NCI-H187 treated with DMSO at 0.1 percent for 48 hours (cell line): ENCODE measurements around the gene MRPS27.
"Not testable (repeated sequence)": the region's sequence is repeated elsewhere in the genome, so short reads cannot be mapped to it uniquely, and the experiment has no call there.

Experiments
- DNase-seq: peaks from one replicate; lab custom pipeline; 2025; lab: John Stamatoyannopoulos, UW

Gene MRPS27

DNA sequence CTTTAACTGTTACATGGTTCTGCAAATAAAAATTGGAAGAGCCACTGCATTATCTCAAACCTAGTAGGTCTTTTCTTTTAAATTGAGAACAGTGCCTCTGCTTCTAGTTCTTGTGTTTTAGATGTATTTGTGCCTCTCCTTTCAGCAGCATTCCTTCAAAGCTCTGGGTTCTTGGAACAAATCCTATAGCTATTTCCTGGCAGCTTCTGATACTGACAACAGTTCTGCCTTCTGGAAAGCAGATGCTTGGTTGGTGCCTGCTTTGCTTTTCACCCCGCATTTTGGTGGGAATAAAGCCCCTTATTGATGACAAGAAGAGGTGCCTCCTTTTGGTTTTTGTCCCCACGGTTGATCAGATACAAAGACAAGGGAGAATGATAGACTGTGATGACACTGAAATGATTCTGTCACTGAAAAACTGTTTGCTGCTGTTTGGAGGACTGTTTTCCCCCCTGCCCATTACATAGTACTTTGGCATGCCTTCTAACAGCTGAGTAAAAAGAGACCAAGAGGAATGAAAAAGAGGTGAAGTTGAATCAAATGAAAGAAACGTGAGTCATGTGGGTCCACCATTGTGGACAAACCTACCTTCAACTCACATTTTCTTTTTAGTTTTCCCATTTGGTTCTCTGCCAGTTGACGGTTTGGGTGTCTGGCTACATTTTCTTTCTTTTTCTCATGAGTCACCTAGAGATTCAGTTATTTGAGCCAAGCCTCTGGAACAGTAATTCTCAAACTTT is 5.7 kb upstream of the MRPS27 start:
- DNase-seq, result no peak

DNA sequence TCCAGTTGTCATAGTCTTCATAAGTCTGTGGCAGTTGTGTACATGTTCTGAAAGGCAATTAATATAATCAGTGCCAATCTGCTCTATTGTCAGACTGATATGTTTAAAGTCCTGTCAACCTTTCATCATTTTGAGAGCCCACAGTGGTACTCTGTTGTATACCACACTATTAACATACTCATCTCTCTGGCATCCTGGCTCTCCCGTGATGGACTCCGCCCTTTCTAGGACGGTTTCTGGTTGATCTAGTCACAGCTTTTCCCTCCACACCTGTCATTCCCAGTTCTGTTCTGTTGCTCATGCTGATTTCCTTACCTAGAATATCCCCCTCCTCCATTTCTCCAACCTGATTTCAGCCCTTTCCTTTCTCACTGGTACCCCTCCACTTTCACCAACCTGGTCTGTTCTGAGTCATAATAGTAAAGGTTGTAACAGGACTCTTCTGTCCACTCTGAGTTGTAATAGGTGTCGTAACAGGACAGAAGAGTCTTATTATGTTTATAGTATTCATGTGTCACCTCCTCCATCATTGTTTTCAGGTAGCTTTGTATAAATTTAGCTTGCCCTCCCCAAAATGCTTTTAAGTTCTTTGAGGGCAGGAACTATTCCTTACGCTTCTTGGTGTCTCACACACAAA is 4.3 kb upstream of the MRPS27 start:
- no peak for DNase-seq

GRCh38 chr5:72319435-72319975 is 535 bp downstream of the MRPS27 start:
- DNase-seq, result not testable (repeated sequence)

- no peak for DNase-seq
Observed at GRCh38 chr5:72314571-72315172, 5.4 kb downstream of the MRPS27 start.

DNA sequence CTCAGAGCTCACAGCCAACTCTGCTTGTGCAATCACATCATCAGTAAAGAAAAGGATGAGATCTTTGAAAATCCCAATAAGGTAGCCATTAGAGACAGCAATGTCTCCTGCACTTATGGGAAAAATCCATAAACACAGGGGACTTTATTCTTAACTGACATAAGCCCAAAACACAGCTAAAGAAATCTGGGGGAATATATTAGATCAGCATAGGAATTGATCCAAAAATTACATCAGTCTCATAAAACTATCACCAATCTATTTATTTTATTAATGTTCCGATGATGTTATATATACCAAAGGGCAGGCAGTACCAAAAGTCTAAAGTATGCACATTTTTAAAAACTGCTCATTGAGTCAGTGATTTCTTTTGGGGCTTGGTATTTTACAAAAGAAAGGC is 6.9 kb downstream of the MRPS27 start:
- no peak for DNase-seq

DNA sequence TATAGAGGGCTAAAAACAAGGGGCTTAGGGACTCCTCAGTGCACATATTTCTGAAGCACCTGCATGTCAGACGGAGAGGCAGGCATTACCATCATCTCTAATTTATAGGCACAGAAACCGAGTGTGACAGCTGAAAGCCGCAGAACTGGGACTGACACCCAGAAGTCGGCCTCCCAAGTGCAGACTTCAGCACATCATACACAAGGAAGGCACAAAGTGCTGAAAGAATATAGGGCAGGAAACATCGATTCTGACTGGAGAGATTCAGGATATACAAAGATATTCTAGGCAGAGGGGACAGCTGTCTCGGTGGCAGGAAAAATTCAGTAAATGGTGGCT is 11.2 kb downstream of the MRPS27 start:
- no peak for DNase-seq

DNA sequence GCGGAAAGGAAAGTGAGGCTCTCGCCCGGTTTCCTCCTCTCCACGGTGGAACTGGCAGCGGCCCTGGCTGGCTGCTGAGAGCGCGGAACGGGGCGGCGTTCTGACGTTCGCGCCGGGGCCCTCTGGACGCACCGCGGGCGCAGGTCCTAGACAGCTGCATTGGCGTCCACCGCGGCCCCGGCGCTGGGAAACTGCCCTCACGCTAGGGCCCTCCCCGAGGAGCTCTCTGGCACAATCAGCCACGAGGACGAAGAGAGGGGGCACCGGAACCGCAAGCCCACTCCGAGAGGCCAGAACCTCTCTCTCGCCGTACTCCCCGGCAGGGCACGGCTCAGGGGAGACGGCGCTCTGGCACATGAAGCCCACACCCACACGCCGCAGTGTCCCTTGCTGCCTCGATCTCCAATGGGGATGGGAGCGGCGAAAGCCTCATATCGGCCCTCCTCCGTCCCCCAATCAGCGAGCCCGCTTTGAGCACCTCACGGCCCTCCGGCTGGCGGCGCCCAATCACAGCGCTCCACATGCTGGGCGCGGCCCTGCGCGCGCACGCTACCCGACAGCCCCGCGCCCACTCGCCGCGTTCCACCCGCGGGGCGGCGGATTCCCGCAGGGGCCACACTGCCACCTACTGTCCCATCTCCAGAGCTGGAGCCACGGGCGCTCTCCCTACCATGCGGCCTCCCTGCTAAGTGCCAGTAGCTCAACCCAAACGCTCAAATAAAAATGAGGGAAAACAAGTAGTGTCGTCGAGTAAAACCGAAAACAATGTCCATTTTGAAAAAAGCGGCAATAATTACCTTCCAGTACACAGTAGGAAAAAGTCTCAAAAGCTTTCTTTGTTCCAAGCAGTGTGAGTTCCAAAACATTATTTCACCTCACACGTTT is 11.8 kb downstream of the MRPS27 start:
- DNase-seq, result peak; percentile 53

DNA sequence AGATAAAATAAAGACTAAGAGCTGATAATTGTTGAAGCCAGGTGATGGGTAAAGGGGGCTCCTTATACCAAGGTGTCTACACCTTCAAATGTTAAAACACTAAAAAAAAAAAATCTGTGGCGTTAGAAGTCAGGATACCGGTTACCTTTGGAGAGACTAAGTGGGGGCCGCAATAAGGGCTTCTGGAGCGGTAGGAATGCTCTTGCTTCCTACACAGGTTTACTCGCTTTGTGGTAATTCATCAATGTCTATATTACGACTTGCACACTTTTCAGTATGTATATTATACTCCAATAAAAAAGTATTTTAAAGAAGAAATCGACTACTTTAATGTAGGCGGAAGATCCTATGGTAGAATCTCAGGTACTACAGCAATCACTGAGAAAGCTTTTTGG is 12.5 kb downstream of the MRPS27 start:
- DNase-seq, result no peak

DNA sequence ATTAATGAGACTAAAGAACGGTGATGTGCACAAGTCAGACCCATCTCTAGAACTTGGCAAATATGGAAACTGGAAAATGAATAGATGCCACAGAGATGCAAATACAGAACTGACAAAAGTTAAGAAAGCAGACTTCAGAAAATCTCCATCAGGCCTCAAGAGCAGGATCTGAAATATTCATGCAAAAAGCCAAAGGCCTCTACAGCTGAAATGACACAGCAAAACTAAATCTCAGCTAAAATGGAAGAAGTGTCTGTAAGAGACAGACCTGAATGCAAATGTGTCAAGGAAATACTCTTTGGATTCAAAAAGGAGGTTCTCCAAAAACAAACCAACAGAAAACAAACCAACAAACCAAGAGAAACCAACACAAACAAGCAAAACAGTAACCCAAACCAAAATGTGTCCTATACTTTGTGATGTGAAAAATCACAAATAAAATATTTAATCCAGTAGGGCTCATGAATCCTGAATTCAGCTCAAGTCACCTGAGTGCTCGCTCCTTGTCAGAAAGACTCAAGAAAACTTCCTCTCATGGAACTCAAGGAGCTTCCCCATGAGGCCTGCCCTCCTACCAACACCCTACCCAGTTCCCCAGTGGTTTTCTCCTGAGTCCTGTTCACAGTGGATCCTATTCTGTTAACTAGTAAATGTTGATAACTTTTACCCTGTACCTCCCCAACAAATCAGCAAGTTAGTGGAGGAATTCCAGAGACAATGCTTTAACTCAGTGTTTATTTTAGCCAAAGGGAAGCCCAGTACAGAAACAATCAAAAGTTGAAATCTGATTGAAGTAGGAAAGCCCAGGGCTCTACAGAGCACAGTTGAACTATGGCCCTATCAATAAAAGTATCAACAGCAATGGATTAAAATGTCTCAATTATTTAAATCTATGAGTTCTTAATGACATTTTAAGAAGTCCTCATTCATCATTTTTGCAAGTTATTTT is 14.6 kb downstream of the MRPS27 start:
- no peak for DNase-seq

DNA sequence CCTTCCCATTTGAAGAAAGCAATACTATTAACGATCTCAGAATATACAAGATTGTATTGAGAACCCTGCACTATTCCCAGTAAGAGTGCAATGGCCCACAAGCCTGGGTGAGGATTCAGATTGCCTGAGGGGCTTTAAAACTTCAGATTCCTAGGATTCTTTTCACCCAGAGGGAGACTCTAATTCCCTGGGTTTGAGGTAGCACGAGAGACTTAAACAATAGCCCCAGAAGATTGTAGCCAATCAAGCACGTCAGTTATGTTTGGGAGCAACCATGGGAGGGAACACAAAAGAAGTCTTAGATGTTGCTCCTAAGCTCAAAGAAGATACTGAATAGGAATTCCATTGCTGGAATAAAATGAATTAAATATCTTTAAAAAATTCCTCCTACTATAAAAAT is 17.9 kb downstream of the MRPS27 start:
- no peak for DNase-seq

GRCh38 chr5:72301557-72301956 is 18.5 kb downstream of the MRPS27 start:
- DNase-seq, result no peak

GRCh38 chr5:72300590-72301339 is 19.3 kb downstream of the MRPS27 start:
- no peak for DNase-seq

GRCh38 chr5:72298711-72299110 is 21.3 kb downstream of the MRPS27 start:
- DNase-seq, result no peak

DNA sequence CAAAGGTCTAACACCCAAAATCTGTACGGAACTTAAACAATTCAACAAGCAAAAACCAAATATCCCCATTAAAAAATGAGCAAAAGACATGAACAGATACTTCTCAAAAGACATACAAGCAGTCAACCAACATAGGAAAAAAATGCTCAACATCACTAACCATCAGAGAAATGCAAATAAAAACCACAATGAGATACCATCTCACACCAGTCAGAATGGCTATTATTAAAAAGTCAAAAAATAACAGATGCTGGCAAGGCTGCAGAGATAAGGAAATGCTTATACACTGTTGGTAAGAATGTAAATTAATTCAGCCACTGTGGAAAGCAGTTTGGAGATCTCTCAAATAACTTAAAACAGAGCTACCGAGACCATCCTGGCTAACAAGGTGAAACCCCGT is 21.9 kb downstream of the MRPS27 start:
- DNase-seq, result not testable (repeated sequence)

- no peak for DNase-seq
Observed at GRCh38 chr5:72296256-72296655, 23.8 kb downstream of the MRPS27 start.

DNA sequence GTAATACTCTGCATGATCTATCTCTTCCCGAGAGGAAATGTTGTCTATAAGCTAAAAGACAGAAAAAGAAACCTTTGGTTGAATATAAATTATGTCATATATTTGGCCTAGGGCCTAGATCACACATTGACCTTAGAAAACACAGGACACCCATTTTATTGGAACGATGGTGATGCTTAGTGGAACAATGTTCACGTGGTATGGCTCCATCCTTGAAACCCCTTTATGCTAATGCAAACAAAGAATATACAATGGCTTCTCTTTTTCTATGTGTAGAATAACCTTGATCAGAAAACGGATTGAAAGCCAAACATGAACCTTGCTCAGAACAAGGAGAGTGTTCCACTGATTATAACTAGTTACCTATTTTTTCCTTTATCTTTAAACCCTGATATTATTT is 24.5 kb downstream of the MRPS27 start:
- no peak for DNase-seq

DNA sequence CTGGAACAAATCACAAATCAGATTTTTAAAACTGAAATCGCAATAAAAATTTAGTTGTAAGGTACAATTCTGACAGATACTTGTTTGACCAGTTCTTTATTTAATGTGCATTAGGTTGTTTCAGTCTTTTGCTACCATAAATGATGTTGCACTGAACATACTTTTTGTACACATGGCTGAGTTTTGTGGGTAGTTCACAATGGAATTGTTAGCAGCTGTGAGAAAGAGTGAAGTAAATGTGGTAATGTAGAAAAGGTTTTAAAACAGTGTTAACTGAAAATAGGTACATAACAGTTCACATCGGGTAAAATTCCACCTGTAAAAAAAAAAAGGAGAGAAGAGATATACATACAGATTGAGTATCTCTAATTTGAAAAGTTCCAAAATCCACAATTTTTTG is 25.6 kb downstream of the MRPS27 start:
- DNase-seq, result no peak

GRCh38 chr5:72293495-72294055 is 26.5 kb downstream of the MRPS27 start:
- no peak for DNase-seq

- no peak for DNase-seq
Observed at GRCh38 chr5:72292411-72292810, 27.6 kb downstream of the MRPS27 start.

- DNase-seq, result no peak
Observed at GRCh38 chr5:72291601-72292000, 28.4 kb downstream of the MRPS27 start.
